ENCODE data around the gene C16orf89. TPM values are rescaled to one million over a fixed set of nuclear protein-coding genes. Genes with fewer than 3 reads are reported as not detected.
A peak's percentile ranks its signal among the peaks of the same experiment; 100 is the strongest.

Gene C16orf89
- polyA plus RNA-seq, 4 donors: 3.2 to 8.1 (median 5.2) TPM

DNA sequence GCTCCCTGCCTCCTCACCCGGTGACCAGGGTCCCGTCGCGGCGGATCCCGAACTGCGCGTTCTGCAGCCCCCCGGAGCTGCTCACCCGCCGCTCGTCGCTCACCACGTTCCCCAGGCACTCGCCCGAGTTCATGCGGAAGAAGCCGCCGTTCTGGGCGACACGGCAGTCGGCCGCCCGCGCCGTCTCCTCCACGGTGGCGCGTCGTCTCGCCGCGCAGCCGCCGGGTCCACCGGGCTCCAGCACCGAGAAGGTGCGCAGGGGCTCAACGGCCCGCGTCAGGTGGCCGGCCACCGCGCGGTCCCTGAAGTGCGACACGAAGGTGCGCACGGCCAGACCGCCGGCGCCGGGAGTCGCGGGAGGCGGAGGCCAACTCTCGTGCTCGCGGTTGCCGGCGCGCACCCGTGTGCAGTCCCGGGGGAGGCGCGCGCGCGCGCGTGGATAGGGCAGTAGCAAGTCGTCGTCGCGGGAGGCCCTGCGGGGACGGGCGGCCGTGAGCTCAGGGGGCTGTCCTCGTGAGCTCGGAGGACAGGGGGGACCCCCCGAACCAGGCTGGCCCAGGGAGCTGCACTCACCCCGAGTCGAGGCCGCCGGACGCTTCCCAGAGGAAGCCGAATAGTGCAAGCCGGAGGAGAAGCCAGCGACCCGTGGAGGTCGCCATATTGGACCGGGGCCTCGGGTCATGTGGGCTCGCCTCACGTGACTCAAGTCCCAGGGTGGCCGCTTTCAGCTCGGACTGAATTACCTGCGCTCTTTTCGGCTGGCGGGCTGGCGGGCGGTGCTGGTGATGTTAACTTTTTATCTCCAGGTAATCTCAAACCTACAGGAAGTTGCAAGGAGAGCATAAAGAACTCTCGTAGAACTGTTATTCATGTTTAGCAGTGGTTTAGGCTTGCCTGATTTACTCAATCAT lies 32.2 kb downstream of the C16orf89 start, which contains the start of gene NAGPA:
NAGPA (minus strand) TSS at position 680 of the 911 bp plus-strand sequence; CDS start at position 659, 21 bp downstream.
- DNase-seq (ENCODE audit: low read depth in 4 of 4, low spot score in 2 of 4): peak in 3 of 4 donors; percentile 62 to 84 (median 75)

DNA sequence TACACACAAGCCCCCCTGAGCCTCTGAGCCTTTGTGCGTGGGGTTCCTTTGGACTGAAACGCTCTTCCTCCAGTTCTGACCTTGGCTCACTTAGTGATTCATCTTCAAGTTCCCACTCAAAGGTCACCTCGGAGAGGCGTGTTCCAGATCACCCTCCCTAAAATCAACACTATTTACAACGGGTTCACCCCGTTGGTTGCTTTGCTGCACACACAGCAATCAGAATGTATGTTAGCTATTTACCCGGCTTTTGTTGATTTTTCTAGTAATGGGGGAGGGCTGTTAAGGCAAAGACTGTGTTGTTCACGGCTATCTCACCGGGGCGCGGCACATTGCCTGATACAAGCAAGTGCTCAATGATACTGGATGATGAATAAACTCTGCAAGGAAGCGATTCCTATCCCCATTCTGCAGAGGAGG lies 33.0 kb downstream of the C16orf89 start:
- no peak for DNase-seq (ENCODE audit: low read depth in 4 of 4, low spot score in 2 of 4)

DNA sequence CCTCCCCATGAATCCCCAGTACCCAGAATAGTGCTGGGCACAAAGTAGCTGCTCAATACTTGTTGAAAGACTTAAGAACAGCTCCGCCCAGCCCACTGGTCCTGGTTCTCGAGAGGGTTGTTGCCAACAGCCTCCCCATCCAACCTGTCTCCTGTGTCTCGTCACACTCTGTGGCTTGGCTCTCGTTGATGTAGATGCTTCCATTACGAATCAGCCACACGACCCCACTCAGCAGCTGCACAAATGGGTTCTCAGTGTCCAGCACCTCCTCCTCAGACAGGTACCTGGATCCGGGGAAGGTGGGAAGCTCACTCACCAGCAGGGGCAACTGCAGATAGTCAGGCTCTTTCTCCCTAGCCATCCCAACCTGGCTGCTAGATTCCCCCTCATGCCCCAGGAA lies 34.2 kb downstream of the C16orf89 start:
- DNase-seq (ENCODE audit: low read depth in 4 of 4, low spot score in 2 of 4): no peak

DNA sequence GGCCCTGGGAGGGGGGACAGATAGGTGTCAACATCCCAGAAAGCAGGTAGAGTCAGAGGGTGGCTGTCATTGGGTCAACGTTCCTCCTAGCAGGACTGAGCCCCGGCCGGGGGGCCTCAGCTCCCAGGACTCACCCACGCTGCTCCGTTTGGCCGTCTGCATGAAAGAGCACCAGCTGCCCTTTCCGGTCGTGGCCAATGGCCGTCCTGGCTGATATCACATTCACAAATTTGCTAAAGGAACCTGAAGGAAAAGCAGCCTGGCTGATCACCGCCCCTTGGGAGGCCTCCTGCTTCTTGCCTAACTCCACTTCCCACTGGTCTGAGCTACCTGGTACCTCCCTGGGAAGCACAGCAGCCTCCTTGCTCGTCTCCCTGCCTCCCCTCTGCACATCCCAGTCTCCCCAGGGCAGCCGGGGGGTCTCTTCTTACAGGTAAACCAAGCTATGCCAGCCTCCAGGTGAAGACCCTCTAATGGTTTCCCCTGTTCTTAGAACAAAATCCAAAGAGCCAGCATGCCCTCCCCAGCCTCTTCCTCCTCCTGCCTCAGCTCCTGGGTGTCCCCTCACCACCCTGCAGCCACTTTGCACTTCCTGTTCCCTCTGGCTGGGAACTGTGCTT lies 35.4 kb downstream of the C16orf89 start:
- no peak for DNase-seq (ENCODE audit: low read depth in 4 of 4, low spot score in 2 of 4)

DNA sequence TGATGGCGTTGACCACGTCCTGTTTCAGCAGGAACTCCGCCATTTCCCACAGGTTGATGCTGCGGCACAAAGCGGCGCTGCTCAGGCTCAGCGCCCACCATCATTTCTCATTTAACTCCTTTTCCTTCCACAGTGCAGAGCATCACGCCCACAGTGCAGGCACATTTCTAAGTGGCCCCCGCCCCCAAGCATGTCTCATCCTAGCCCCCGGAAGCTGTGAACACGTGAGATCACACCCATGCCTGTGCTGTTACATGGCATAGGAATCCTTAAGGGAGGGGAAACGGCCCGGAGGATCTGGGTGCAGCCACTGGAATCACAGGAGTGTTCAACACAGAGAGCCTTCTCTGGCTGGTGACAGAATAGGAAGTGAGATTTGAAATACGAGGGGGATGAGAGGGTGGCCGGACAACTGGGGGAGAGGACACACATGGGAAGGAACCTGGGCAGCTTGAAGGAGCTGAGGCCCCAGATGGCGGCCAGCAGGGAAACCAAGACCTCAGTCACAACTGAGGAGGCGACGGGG lies 36.7 kb downstream of the C16orf89 start:
- no peak for DNase-seq (ENCODE audit: low read depth in 4 of 4, low spot score in 2 of 4)

DNA sequence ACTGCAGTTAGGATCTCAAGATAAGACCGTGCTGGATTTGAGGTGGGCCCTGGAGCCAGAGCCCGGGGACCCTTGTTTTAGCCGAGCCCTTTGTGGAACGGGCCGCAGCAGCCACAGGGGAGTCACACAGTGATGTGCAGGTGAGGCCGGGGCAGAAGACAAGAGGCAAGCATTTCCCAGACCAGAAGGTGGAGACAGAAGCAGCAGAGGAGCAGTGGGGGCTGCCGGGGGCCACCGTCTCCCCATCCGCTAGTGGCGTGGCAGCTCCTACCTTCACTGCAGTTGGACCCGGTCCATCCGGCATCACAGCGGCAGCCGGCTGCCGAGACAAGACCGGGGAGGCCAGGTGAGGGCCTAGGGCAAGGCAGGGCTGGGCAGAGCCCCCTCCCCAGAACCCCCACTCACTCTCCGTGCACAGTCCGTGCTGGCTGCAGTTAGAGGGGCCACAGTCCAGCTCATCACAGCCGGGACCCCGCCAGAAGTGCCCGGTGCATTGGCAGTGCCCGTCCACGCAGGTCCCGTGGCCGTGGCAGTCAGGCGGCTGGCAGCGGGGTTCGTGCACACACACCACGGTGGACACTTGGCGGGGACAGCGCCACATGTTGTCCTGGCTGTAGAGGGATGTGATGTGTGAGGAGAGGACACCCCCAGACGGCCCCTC lies 38.1 kb downstream of the C16orf89 start:
- no peak for DNase-seq (ENCODE audit: low read depth in 4 of 4, low spot score in 2 of 4)

DNA sequence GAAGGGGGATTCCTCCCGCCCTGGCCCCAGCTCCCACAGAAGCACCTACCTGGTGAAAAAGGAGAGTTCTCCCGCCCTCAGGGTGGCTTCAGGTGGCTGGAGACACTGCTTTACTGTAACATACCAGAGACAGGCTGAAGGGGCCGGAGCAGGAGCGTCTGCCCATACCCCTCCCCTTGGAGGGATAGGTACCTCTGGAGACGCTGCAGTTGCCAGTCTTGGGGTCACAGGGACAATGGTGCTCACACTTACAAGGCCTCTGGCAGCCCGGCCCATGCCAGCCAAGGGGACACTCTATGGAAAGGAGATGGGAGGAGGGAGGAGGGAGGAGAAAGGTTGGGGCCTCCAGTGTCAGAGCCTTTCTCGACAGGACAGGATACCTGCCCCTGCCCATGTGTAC lies 38.7 kb downstream of the C16orf89 start:
- DNase-seq (ENCODE audit: low read depth in 4 of 4, low spot score in 2 of 4): no peak

DNA sequence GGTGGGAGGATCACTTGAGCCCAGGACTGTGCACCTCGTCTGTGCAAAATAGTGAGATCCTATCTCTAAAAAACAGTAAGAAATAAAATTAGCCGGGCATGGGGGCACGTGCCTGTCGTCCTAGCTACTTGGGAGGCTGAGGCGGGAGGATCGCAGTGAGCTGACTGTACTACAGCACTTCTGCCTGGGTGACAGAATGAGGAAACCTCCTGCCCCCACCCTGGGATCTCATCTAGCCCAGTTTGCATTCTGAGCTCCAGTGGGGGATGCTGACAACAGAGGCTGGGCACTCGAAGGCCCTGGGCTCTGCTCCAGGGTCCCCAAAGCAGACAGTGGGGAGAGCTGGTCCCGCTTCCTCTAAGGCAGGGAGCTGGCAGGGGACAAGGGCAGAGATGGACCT lies 39.1 kb downstream of the C16orf89 start:
- no peak for DNase-seq (ENCODE audit: low read depth in 4 of 4, low spot score in 2 of 4)

DNA sequence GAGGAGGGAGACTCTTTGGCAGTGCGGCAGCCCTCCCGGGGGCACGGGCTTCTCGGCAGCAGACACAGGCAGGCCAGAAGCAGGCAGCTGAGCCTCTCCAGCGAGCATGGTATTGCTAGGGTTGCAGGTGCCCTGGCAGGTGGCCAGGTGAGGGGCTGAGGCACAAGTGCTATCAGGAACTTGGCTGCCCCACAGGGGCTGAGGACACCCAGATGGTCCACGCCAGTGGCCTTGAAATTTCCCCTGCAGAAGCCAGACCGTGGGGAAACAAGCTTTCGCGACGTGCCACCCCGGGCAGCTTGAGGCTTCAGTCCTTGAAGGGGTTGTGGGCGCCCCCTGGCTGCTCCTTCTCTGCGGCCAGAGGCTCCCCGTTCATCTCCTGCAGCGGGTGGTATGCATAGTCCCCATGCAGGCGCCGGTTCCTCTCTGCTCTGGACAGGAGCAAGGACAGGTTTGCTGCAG lies 40.6 kb downstream of the C16orf89 start:
- no peak for DNase-seq (ENCODE audit: low read depth in 4 of 4, low spot score in 2 of 4)

DNA sequence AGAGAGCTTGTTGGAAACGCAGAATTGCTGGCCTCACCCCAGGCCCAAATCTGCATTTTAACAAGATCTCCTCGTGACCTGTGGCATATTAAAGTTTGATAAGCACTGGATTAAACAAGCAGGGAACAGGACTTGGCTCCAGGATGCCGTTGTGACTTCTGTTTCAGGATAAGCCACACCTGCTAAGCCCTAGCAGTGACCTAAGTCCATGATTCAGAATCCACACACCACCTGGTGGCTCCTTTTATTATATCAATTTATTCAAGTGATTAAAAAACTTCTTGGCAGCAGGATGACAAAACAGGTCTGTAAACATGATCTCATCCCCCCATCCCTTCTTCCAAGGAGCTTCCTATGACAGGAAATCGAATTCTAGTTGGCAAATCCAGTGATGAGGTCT lies 41.1 kb downstream of the C16orf89 start:
- DNase-seq (ENCODE audit: low read depth in 4 of 4, low spot score in 2 of 4): no peak

DNA sequence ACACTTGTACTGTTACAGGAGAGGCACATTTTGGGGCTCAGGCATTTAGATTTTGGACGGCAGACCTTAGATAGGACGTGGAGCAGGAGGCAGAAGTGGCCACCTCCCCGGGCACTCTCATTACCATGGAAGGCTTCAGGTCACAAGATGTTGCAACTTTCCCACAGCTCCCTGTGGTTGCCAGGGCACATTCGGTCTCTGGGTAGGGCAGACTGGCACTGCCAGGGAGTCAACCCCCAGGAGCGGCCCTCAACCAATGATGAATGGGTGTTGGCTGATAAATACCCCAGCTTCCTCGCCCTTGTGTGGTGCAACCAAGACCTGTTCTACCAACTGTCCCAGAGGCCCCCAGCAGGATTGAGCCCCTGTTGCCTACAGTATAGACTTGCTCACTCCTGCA lies 43.2 kb downstream of the C16orf89 start:
- DNase-seq (ENCODE audit: low read depth in 4 of 4, low spot score in 2 of 4): no peak

DNA sequence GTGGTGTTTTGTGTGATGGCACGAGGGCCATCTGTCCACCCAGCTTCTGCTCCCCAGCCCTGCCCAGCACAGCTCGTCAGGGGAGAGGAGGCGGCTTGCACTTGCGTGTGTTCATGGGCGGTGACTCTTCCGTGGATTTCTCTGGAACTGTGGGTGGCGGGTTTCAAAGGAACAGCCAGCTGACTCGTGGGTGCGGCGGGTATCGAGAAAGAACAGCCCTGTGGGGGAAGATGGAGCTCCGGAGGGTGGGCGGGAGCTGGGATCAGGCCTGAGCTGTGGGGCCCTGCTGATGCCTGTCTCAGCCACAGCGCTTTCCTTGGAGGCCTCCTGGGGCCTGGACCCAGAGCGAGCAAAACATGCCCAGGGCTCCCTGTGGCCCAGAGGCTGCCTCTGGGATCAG lies 45.2 kb downstream of the C16orf89 start:
- DNase-seq (ENCODE audit: low read depth in 4 of 4, low spot score in 2 of 4): no peak

DNA sequence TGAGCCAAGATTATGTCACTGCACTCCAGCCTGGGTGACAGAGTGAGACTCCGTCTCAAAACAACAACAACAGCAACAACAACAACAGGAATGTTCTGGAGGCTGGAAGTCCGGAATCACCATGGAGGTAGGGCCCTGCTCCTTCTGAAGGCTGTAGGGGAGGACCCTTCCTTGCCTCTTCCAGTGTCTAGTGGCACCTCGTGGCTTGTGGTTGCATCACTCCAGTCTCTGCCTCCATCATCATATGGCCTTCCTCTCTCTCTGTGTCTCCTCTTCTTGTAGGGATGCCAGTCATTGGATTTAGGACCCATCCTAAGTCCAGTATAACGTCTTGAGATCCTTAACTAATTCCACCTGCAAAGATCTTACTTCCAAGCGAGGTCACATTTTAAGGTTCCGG lies 46.0 kb downstream of the C16orf89 start:
- DNase-seq (ENCODE audit: low read depth in 4 of 4, low spot score in 2 of 4): no peak

DNA sequence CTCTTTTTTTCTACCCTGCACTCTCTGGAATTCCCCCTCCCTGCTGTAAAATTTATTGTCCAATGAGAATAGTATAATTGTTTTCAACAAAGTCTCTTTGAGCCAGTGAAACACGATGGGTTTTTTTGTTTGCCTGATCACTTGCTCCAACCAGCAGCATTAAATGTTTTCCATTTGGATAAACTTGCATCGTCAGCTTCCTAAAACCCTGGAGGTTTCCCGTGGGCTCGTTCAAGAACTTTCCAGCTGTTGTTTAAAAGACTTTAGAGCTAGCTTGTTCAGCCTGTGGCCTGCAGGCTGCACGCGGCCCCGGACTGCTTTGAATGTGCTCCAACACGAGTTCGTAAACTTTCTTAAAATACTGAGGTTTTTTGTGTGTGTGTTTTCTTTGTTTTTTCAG lies 47.0 kb downstream of the C16orf89 start:
- DNase-seq (ENCODE audit: low read depth in 4 of 4, low spot score in 2 of 4): no peak

DNA sequence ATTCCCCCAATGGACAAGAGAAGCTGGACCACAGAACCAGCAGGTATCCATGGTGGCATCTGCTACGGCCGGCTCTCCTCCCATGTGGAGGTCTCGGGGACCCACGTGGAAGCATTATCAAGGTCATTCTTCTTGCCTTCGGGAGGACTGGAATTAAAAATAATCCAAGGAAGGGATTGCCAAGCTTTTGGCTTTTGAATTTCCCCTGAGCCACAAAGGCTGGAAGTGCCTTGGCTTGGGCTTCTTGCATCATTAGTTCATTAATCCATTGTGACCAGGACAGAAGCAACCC lies 48.1 kb downstream of the C16orf89 start:
- no peak for DNase-seq (ENCODE audit: low read depth in 4 of 4, low spot score in 2 of 4)

DNA sequence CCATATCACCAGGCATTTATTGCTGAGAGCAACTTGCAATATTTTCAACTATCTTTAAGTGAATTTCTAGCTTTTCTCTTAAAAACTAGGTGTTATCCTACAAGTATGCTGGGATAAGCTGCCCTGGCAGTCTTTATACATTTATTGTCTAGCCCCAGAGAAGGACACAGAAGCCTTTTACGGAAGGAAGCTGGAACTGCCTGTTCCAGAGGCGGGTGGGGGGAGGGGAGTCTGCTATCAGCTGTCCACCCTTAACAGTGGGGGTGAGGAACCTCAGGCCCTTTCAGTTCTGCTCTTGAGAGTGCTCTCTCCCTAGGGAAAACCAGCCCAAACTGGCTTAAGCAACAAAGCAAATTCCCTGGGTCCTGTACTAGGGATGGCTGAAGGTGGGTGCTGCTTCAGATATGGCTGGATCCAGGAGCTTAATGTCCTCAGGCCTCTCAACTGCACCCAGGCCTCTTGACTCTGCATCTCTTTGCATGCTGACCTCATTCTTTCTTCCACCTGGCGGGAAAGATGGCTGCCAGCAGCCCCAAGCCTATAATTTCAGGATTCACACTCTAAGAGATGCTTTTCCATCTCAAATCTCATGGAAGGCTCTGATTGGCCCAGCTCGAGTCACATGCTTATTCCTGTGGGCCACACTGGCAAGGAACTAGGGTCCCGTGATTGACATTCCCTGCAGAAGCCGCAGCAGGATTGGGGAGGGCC lies 48.6 kb downstream of the C16orf89 start:
- no peak for DNase-seq (ENCODE audit: low read depth in 4 of 4, low spot score in 2 of 4)

DNA sequence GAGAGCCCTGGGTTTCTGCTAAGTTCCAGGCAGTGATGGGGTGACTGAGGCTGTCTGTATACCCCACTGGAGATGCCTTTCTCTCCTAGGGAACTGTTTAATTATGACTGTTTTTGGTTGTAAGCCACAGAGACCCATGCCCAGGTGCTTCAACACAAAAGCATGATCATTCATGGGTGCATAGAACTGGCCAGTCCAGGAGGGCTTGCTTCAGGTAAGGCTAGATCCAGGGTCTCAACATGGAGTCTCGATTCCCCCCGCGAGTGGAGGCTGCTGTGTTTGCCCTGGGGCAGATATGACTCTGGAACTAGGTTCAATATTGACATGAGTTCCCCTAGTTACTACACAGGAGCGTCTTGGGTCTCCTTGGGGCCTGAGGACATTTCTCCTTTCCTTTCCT lies 49.9 kb downstream of the C16orf89 start:
- no peak for DNase-seq (ENCODE audit: low read depth in 4 of 4, low spot score in 2 of 4)

DNA sequence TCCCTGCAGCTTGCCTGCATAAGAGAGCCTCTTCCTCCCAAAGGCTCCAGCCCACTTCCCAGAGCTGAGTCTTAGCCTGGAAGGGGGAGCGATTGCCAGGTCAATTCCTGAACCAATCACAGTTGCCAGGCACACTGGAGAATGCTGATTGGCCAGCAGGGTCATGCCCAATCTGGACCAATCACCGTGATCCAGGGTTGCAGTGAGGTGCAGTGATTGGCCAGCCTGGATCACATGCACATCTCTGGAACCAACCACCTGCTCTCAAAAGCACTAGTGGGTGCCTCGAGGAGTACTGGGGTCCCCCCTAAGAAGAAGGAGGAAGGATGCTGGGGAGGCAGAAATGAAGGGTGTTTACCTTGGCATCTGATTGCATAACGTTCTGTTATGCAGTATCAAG lies 50.4 kb downstream of the C16orf89 start:
- no peak for DNase-seq (ENCODE audit: low read depth in 4 of 4, low spot score in 2 of 4)

DNA sequence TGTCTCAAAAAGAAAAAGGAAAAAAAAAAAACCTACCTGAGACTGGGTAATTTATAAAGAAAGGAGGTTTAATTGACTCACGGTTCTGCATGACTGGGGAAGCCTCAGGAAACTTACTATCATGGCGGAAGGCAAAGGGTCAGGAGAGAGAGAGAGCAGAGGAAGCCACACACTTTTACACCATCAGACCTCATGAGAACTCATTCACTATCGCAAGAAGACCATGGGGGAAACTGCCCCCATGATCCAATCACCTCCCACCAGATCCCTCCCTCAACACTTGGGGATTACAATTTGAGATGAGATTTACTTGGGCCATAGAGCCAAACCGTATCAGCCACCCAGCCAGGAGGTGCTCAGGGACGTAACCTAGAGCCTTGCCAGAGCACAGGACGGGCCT lies 52.9 kb downstream of the C16orf89 start:
- DNase-seq (ENCODE audit: low read depth in 4 of 4, low spot score in 2 of 4): no peak

DNA sequence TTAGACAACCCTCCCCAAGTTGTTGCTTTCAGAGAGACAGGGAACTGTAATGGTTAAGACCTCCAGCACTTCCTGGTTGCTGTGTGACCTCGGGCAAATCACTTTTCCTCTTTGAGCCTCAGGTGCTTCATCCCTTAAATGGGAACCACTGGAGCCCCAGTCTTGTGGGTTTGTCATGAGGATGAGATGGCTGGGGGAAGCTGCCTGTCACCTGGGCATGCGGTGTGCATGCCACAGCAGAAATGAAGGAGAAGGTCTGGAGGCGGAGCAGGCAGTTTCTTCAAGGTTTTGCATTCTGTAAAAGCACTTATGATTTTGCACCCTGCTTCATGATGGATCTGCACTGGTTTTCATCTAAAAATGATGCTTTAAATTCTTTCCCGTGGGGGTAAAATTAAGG lies 54.1 kb downstream of the C16orf89 start:
- DNase-seq (ENCODE audit: low read depth in 4 of 4, low spot score in 2 of 4): no peak
